Fibroblast of peridontal ligament (primary cell): ENCODE data around the gene FAM124A.

Experiments
- DNase-seq: peaks from one replicate; pipeline ENCODE4 v3.0.0-alpha.2; 2010; ENCODE audit errors: extremely low read depth

Gene FAM124A, protein sequence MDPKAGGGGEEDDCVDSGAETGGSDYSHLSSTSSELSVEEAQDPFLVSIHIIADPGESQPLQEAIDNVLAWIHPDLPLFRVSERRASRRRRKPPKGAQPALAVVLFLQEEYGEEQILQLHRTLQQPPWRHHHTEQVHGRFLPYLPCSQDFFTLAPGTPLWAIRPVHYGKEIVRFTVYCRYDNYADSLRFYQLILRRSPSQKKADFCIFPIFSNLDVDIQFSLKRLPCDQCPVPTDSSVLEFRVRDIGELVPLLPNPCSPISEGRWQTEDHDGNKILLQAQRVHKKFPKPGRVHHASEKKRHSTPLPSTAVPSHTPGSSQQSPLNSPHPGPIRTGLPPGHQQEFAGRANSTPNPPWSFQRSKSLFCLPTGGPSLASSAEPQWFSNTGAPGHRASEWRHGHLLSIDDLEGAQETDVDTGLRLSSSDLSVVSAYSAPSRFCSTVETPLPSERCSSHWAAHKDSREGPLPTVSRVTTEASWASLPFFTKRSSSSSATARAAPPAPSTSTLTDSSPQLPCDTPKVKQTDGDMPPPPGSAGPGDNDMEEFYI

DNA sequence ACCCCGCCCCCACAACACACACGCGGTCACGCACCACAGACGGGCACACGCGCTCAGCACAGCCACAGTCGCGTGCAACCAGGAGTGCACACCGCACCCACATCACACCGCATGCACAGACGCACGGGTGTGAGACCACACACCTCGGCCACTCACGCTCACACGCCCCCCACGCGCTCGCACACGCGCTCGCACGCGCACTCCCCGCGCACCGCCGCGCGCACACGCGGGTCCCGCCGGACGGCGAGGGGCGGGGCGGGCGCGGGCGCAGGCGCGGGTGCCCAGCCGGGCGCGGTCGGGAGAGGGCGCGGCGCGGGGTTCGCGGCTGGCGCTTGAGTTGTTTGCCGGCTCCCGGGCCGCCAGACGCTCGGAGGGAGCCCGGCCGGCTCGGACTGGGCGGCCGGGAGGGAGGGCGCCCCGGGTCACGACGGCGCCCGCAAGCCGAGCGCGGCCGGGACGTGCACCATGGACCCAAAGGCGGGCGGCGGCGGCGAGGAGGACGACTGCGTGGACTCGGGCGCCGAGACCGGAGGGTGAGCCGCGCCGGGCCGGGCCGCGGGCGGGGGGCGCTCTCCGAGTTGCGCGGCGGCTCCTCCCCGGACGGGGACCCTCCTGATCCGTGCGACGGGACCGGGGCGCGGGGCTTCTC is at the start of gene FAM124A:
Gene FAM124A (plus strand): TSS at position 362 of the 649 bp plus-strand sequence. CDS start 104 bp downstream, at position 466.
- DNase-seq: no peak

DNA sequence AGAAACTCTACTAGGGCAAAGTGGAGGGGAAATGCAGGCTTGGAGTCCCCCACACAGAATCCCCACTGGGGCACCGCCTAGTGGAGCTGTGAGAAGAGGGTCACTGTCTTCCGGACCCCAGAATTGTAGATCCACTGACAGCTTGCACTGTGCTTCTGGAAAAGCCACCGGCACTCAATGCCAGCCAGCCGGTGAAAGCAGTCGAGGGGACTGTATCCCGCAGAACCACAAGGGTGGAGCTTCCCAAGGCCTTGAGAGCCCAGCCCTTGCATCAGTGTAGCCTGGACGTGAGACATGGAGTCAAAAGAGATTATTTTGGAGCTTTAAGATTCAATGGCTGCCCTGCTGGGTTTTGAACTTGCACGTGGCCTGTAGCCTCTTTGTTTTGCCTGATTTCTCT is 47.2 kb upstream of the FAM124A start:
- DNase-seq: no peak

DNA sequence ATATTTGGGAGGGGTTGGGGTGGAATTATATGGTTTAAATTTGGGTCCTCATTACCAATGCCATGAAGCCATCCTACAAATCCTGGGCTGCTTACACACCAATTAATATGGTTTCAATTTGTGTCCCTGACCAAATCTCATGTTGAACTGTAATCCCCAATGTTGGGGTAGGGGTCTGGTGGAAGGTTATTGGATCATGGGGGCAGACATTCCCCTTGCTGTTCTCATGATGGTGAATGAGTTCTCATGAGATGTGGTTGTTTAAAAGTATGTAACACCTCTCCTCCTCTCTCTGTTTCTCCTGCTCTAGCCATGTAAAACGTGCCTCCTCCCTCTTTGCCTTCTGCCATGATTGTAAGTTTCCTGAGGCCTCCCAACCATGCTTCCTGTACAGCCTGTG is 46.6 kb upstream of the FAM124A start:
- no peak for DNase-seq

DNA sequence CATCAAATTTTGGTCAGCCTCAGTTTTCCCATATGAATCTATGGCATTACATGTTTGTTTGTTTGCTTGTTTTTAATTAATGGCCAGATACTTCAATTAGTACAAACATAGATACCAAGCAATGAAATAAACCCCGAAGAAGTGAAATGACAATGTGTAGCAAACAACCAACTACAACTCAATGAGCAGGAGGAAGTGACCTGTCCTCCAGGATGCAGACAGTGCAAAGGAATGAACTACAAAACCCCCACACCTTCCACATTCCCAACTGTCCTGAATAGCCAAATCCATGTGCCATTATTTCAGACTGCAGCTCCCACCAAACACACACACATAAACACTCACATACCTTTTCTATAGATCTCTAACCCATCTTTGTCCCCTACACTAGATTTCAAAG is 45.0 kb upstream of the FAM124A start:
- no peak for DNase-seq

DNA sequence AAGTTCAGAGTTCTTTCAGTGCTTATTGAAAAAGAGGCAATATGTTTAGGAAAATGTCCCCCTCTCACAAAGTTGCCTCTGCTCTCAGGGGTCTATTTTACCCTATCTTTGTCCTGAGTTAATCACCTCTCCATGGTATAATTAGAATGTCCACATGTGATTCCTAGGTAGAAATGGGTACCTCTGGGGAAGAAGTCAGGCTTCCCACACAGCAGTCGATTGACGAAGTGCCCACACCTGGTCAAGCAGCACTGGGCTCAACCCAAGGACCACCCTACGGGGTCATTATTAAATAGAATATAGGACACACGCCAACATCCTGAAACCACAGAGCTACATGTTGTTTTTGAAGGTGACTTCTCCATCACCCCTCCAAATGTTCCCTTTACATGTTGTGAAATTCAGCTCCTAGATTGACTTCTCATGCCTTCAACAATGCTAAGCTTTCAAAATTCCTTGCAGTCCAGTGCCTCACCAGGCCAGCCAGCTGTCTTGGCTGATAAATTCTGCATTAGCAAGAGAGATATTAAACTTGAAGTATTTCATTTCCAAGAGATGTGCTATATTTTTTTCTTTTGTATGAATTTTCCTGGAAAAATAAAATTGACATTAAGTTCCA is 43.6 kb upstream of the FAM124A start:
- DNase-seq: no peak

DNA sequence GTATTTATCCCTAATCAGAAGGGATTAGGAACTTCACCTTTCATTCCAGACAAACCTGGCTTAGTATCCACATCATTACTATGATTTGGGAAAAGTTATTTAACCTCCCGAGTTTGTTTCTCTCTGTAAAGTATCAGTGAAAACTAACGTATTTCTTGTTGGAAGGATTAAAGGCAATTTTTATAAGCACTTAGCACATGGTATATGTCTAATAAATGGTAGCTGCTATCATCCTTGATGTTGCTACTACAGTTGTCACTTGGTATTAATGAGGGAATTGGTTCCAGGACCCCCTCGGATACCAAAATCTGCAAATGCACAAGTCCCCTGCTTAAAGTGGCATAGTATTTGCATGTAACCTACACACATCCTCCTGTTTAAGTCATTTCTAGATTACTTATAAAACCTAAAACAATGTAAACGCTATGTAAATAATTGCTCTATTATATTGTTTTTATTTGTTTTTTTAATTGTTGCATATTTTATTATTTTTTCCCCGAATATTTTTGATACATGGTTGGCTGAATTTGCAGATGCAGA is 42.7 kb upstream of the FAM124A start:
- DNase-seq: no peak

DNA sequence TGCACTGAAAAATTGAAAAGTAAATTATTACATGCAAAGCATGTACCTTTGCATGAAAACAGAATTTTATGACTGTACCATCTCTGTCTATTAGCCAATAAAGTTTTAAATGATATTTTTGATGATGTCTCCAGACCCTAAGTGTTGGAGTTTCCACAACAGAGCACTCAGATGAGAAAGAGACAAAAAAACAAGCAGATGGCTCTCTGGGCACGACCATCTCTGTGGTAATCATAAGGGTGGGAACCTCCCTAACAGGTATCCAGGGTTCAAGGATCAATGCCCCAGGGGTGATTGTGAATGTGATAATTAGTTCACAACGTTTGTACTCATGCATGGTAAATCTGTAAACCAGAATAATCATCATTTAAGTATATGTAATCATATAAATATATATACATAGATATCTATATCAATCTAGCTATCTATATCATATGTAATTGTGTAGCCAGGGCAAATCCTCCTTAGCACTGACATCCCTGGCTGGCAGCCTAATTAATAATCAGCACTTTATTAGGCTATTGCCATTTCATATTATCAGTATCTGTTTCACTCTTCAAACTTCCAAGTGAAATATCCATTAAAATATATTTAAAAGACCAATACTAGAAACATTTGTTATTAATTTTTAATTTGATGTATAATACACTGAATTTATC is 41.2 kb upstream of the FAM124A start:
- no peak for DNase-seq

DNA sequence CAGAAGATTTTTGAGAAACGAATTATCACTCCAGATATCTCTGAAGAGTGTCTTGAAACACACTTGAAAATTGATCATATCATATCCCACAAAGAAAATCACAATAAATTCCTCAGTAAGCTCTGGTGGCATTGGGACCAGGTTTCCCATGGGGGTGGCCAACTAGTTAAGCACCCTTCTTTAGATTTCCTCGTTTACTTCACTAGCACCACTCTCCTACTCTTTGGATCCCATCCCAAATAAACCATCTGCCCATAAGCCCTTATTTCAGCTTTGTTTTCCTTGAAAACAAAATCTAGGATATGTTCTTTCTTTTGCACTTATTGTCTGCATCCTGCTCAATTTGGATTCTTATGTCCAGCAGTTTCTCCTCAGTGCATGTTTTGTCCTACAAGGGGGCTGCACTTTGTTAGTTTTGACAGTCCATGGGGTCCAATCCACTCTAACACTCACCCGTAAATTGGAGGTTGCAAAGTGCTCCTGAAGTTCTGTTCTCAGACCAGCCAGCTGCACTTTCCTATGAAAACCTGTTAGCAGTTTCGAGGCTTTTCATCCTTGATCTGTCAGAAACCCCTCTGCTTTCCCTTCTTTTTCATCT is 40.3 kb upstream of the FAM124A start:
- DNase-seq: no peak

DNA sequence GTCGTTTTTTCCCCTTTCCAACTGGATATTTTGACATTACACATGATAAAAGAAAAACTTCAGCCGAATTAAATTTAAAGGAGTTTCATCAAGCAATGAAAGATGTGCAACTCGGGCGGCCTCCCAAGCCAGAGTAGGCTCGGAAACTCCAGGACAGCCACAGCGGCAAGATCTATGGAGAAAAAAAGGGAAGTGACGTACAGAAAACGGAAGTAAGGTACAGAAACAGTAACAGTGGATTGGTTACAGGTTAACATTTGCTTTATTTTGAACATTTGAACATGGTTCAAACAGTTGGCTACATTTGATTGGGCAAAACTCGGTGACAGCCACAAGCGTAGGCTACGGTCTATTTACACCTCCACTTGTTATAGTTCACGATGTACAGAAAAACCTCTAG is 30.5 kb upstream of the FAM124A start:
- DNase-seq: no peak

DNA sequence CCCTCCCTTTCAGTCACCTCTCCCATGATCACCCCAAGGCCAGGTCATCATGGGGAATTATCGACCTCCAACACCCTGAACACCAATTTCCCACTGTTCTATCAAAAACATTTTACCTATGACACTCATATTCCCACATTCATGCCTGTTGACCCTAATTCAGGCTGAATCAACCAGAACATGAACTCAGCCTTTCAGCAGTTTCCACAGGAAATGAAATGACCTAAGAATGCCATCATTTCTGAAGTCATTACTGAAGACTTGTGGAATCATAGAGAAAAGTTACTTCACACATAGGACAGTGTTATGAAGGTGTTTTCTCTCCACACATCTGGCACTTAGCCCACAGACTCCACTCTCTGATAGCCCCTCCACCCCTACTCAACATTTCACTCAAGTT is 29.9 kb upstream of the FAM124A start:
- DNase-seq: no peak

DNA sequence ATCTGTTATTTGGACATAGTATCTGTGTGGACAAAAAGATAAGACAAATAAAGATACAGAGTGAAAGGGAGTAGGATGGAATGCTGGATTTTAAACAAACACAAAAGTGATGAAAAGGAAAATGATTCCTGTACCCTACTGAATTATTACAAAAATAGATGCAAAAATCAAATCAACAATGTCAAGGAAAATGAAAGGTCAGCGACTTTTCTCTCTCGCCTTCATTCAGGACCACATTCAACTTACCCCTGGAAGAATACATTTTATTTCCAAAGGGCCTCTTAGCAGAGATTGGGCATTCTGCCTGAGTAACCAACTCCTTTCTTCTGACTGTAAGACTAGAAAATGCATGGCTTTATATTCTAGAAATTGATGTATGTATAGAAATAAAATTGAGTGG is 28.8 kb upstream of the FAM124A start:
- DNase-seq: no peak

DNA sequence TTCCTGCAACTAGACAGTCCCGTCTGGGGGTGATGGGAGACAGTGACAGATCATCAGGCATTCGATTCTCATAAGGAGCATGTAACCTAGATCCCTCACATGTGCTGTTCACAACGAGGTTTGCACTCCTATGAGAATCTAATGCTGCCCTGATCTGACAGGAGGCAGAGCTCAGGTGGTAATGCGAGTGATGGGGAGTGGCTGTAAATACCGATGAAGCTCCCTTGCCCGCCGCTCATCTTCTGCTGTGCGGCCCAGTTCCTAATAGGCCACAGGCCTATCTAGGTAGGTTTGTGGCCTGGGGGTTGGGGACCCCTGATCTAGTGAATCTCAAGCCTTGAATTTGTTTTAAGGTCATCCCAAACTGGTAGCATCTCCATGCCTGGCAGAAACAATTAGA is 27.3 kb upstream of the FAM124A start:
- no peak for DNase-seq

DNA sequence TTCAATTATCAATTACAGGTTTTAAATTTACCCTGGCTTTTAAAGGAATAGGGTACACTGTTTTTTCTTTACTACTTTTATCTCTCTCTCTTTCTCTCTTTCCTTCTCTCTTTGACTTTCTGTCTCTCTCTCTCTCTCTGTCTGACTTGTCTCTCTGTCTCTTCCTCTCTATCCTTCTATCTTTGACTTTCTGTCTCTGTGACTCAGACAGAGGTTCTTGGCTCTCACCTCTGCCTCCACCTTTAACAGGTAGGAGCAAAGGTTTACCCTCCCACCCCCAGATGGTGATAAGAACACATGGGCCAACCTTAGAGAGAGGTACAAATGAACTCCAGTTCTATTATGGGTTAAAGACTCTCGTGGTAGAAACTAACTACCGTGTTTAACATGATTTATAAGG is 20.3 kb upstream of the FAM124A start:
- DNase-seq: no peak

DNA sequence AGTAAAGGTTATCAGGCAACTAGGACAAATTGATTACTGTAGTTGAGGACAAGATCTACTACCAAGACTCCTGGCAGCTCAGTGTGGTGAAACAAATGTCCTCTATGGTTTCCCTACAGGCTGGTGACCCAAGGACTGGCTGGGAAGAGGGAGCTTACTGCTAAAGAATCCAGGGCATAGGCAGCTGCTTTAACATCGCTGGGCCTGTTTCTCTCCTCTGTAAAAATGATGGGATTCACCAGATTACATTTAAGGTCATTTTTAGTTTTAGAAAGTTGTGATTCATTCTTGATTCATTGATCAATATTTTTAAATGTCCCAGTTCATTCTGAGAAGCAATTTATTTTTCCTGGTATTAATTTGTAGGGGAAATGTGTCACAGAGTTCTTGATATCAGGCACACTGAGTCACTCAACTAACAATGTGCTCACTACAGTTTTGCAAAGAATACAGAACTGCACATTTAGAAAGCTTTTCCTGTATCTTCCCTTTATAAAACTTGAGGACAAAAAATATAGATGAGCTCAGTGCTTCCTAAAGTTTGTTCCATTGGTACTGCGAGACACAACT is 19.6 kb upstream of the FAM124A start:
- DNase-seq: no peak

DNA sequence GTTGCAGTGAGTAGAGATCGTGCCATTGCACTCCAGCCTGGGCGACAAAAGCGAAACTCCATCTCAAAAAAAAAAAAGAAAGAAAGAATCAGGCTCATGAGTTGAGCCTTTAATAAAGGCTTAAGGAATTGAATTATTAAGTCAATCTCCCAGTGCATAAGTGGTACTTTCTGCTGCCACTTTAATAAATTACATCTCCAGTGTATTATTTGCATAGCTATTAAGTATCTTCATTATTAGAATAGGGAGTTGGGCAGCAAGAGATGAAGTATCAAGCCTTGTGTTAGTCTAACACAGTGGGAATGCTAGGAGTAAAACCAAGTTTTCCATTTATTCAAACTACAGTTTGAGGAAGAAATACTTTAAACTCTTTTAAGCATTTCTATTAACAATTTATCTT is 15.6 kb upstream of the FAM124A start:
- DNase-seq: no peak

DNA sequence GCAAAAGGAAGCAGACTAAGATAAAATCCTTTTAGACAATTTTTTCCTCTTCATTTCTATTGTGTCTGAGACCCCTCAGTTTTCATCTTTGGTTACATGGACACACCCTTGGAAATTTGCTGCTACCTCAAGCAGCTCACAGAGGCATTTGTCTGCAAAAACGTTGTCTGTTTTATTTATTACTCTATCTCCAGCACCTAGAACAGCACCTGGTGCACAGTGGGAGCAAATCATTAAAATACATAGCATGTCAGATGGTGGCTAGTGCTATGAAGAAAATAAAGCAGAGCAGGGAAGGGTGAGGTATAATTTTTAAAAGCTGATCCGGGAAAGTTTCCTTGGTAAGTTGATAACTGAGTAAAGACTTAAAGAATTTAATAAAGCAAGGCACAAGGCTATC is 14.3 kb upstream of the FAM124A start:
- no peak for DNase-seq

DNA sequence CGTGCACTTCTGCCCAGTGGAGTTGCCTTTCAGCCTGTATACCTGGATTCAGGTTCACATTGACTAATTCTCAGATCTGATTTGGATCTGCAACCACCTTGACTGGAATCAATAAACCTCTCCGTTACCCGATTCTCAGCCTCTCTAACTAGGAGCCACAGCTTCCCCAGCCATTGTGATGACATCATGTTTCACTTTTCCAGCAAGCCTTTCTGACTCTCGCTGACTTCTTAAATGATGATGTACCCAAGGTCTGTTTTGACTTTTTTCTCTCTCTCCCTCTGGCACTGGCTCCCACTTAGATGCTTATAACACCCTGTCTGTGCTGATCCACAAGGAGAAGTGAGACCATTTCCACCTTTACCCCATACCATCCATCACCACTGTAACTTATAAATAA is 13.5 kb upstream of the FAM124A start:
- no peak for DNase-seq

DNA sequence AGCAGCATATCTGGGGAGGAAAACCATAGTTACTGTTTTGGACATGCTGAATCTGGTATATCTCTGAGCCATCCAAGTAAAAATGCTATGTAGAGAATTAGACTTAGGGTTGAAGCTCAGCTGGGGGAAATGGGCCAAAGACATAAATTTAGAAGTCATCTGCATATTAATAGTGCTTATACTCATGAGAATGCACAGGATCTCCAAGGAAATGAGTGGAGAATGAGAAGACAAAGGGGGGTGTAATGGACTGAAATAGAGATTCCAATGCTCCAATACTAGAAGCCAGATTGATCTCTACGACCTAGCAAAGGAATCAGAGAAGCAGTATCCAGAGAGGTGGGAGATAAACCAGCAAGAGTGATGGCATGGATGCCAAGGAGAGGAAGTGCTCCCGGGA is 10.3 kb upstream of the FAM124A start:
- DNase-seq: no peak

DNA sequence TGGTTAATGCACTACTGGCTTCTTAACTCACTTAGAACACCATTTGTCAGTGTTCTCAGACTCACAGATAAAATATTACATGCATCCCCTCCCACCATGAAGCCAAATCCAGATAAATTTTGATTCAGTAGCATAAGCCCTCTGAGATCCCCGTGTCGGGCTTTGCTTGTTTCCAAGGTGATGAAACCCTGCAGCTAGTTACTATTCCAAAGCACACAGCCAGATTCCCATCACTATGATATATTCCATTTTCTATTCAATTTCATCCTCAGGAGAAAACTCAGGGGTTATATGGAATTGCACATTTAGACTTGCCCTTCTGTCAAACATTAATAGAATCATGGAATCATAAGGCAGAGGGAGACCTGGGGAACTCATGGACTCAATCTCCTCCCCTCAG is 9.4 kb upstream of the FAM124A start:
- no peak for DNase-seq

DNA sequence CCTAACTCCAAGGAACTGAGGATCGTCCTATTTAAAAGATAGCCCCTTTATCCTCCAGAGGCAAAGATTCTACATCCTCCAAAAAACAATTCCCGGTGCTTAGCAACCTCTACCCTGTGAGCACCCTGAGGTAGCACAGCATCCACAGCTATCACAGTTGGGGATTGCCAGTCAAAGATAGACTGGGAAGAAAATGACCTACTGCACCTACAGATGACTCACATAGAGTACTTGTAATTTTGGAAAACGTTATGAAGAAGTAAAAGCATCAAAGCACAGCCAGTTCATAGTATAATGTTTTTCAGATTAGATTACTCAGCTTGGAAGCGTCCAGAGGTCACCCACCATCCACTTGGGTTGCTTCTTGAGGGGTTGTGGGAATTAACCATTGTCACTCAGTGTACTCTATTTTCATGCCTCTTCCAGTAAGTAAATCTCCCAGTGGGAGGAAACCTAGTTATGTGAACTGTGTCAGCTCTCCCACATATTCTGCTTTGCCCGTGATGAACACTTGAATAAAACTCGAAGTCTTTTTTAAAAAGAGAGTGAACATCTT is 8.9 kb upstream of the FAM124A start:
- DNase-seq: no peak

DNA sequence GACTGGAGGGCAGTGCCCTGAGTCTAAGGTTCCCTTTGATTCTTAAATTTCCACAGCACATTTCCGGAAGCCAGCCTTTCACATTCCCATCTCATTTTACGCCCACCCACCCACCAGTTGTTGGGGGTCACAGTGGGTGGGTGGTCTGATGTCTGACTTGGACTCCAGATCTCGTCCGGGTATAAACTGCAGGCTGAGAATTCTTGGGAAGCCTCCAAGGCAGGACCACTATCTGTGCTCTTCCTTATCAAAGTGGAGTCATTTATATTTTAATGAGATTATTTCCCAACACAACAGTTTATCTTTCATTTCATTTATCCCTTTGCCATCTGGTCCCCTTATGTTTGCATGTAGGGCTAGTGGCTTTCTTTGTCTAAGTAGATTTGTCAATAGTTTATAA is 3.6 kb upstream of the FAM124A start:
- no peak for DNase-seq
